Trophoblast cell (in vitro differentiated cells and primary cell): ENCODE data around the gene EXT2.

Source experiments
- DNase-seq, 2 donors: peaks; one replicate each; pipeline ENCODE4 v3.0.0-alpha.2; 2016
- H2AFZ ChIP-seq: 2 replicates; pipeline ENCODE4 v1.6.1; 2013; ENCODE audit warnings: low read length, moderate library complexity, mild to moderate bottlenecking; ENCODE audit not compliant: insufficient read depth, poor library complexity
- H2AK5ac ChIP-seq: 2 replicates; pipeline ENCODE4 v1.6.1; 2013; ENCODE audit warnings: mild to moderate bottlenecking, low read length
- H2BK120ac ChIP-seq: 2 replicates; pipeline ENCODE4 v1.6.1; 2013; ENCODE audit warnings: low read length, mild to moderate bottlenecking, moderate library complexity; ENCODE audit not compliant: insufficient read depth, poor library complexity
- H2BK12ac ChIP-seq: 2 replicates; pipeline ENCODE4 v1.6.1; 2013; ENCODE audit warnings: mild to moderate bottlenecking, low read length, moderate library complexity
- H2BK5ac ChIP-seq: 2 replicates; pipeline ENCODE4 v1.6.1; 2013; ENCODE audit warnings: low read length, low read depth, moderate library complexity, mild to moderate bottlenecking; ENCODE audit not compliant: poor library complexity
- H3K14ac ChIP-seq: 2 replicates; pipeline ENCODE4 v1.6.1; 2013; ENCODE audit warnings: mild to moderate bottlenecking, low read length
- H3K18ac ChIP-seq: 2 replicates; pipeline ENCODE4 v1.6.1; 2013; ENCODE audit warnings: mild to moderate bottlenecking, low read length
- H3K23ac ChIP-seq: 2 replicates; pipeline ENCODE4 v1.6.1; 2013; ENCODE audit warnings: low read length
- H3K27ac ChIP-seq: 2 replicates; pipeline ENCODE4 v1.5.1; 2013; ENCODE audit warnings: low read depth, mild to moderate bottlenecking, inconsistent platforms, low read length, moderate library complexity
- H3K27me3 ChIP-seq: 2 replicates; pipeline ENCODE4 v1.6.1; 2013; ENCODE audit warnings: inconsistent platforms, mild to moderate bottlenecking, low read length, moderate library complexity; ENCODE audit not compliant: insufficient read depth
- H3K36me3 ChIP-seq, 2 experiments: 1 replicate in 1 of 2; 2 replicates in 1 of 2; pipeline ENCODE4 v1.6.1; 2013; ENCODE audit warnings: low read length in 2 of 2, mild to moderate bottlenecking in 2 of 2, moderate library complexity in 1 of 2; ENCODE audit not compliant: insufficient read depth in 2 of 2, control insufficient read depth in 1 of 2
- H3K4ac ChIP-seq: 2 replicates; pipeline ENCODE4 v1.6.1; 2013; ENCODE audit warnings: low read depth, mild to moderate bottlenecking, low read length, moderate library complexity
- H3K4me1 ChIP-seq, 2 experiments: 1 replicate in 1 of 2; 2 replicates in 1 of 2; pipeline ENCODE4 v1.6.1; 2013; ENCODE audit warnings: low read length in 2 of 2, mild to moderate bottlenecking in 2 of 2, moderate library complexity in 1 of 2; ENCODE audit not compliant: insufficient read depth in 2 of 2, control insufficient read depth in 1 of 2
- H3K4me2 ChIP-seq: 2 replicates; pipeline ENCODE4 v1.6.1; 2013; ENCODE audit warnings: inconsistent platforms, mild to moderate bottlenecking, low read length, moderate library complexity
- H3K4me3 ChIP-seq: 2 replicates; pipeline ENCODE4 v1.5.1; 2013; ENCODE audit warnings: mild to moderate bottlenecking, low read depth, low read length, inconsistent platforms
- H3K79me1 ChIP-seq: one replicate; pipeline ENCODE4 v1.6.1; 2013; ENCODE audit warnings: low read length
- H3K79me2 ChIP-seq: 2 replicates; pipeline ENCODE4 v1.6.1; 2013; ENCODE audit warnings: low read length, mild to moderate bottlenecking; ENCODE audit not compliant: control insufficient read depth, insufficient read depth, poor library complexity
- H3K9ac ChIP-seq: 2 replicates; pipeline ENCODE4 v1.6.1; 2013; ENCODE audit warnings: mild to moderate bottlenecking, low read length
- H3K9me3 ChIP-seq: 2 replicates; pipeline ENCODE4 v1.6.1; 2013; ENCODE audit warnings: low read depth, mild to moderate bottlenecking, control low read depth, inconsistent platforms, low read length; ENCODE audit not compliant: insufficient read depth
- H4K12ac ChIP-seq: 2 replicates; pipeline ENCODE4 v1.6.1; 2013; ENCODE audit warnings: low read depth, mild to moderate bottlenecking, low read length, moderate library complexity
- H4K8ac ChIP-seq: 2 replicates; pipeline ENCODE4 v1.6.1; 2013; ENCODE audit warnings: low read depth, mild to moderate bottlenecking, low read length, moderate library complexity
- H4K91ac ChIP-seq: one replicate; pipeline ENCODE4 v1.6.1; 2013; ENCODE audit warnings: low read depth, mild to moderate bottlenecking, low read length, moderate library complexity
- WGBS: extraction: QIAGEN DNeasy Blood & Tissue Kit; methylation state at CpG from one replicate; pipeline ENCODE4 v1.1.7; 2013; ENCODE audit warnings: missing lambda C conversion rate; ENCODE audit not compliant: insufficient read length, insufficient coverage; ENCODE audit errors: extremely low coverage; 5-methylcytosine and 5-hydroxymethylcytosine counted together

EXT2 gene

GRCh38 chr11:44208976-44209603 is 113.6 kb downstream of the EXT2 start:
- Histone ChIP-seq H3K9me3 (no peaks in the 10 kb centered on the region), H2BK12ac (no peak overlapping the region), H3K4me3 (no peak overlapping the region), H3K23ac (no peak overlapping the region), H3K14ac (no peak overlapping the region), H2AK5ac (no peak overlapping the region), H3K4me1 (no peaks in the 10 kb centered on the region), H3K4ac (no peak overlapping the region), H3K4me2 (no peak overlapping the region), H4K8ac (no peak overlapping the region), H3K36me3 (no peaks in the 10 kb centered on the region), H3K79me2 (no peaks in the 10 kb centered on the region), H3K18ac (no peak overlapping the region), H3K27ac (no peak overlapping the region), H2BK120ac (no peak overlapping the region), H2BK5ac (no peak overlapping the region), H2AFZ (no peak overlapping the region), H4K91ac (no peak overlapping the region), H3K9ac (no peak overlapping the region), H4K12ac (no peak overlapping the region), H3K79me1 (no peaks in the 10 kb centered on the region), H3K27me3 (no peaks in the 10 kb centered on the region)
- DNase-seq = no peak
- WGBS = no CpG with 5 or more reads among the region's 2 CpGs

- Histone ChIP-seq H3K4me1 (no peaks in the 10 kb centered on the region), H2AFZ (no peak overlapping the region)
Measured at GRCh38 chr11:44212128-44212527, 116.7 kb downstream of the EXT2 start.

GRCh38 chr11:44213148-44213547 is 117.7 kb downstream of the EXT2 start:
- H3K4me3 ChIP-seq = no peak overlapping the region
- no peaks in the 10 kb centered on the region for H3K27me3 ChIP-seq
- H2BK120ac ChIP-seq = no peak overlapping the region
- no peak overlapping the region for H3K23ac ChIP-seq
- H3K14ac ChIP-seq = no peak overlapping the region
- H3K9me3 ChIP-seq = no peaks in the 10 kb centered on the region
- no peak overlapping the region for H3K4me2 ChIP-seq
- no peak overlapping the region for H4K8ac ChIP-seq
- no peak overlapping the region for H2BK12ac ChIP-seq
- H3K36me3 ChIP-seq = no peaks in the 10 kb centered on the region
- no peak overlapping the region for H3K9ac ChIP-seq
- H3K79me2 ChIP-seq = no peaks in the 10 kb centered on the region
- H3K4ac ChIP-seq = no peak overlapping the region
- no peak for DNase-seq
- no peak overlapping the region for H3K27ac ChIP-seq
- H2AK5ac ChIP-seq = no peak overlapping the region
- H3K18ac ChIP-seq = no peak overlapping the region
- no peak overlapping the region for H4K12ac ChIP-seq
- no peak overlapping the region for H4K91ac ChIP-seq
- no peak overlapping the region for H2AFZ ChIP-seq
- WGBS = no CpG with 5 or more reads among the region's 1 CpG
- no peaks in the 10 kb centered on the region for H3K79me1 ChIP-seq
- no peaks in the 10 kb centered on the region for H3K4me1 ChIP-seq
- H2BK5ac ChIP-seq = no peak overlapping the region

More at GRCh38 chr11:44212128-44212527, 116.7 kb downstream of the EXT2 start:
- Histone ChIP-seq H3K79me2 (no peaks in the 10 kb centered on the region), H4K12ac (no peak overlapping the region), H3K36me3 (no peaks in the 10 kb centered on the region), H3K79me1 (no peaks in the 10 kb centered on the region), H2BK5ac (no peak overlapping the region), H3K4me3 (no peak overlapping the region), H3K9ac (no peak overlapping the region), H3K4me2 (no peak overlapping the region), H2BK12ac (no peak overlapping the region), H4K91ac (no peak overlapping the region), H3K27me3 (no peaks in the 10 kb centered on the region), H4K8ac (no peak overlapping the region), H3K27ac (no peak overlapping the region), H2AK5ac (no peak overlapping the region), H3K14ac (no peak overlapping the region), H2BK120ac (no peak overlapping the region), H3K18ac (no peak overlapping the region), H3K9me3 (no peaks in the 10 kb centered on the region), H3K4ac (no peak overlapping the region), H3K23ac (no peak overlapping the region)
- WGBS = no CpG with 5 or more reads among the region's 6 CpGs
- no peak for DNase-seq

- Histone ChIP-seq H3K9me3 (no peaks in the 10 kb centered on the region), H3K4ac (no peak overlapping the region), H3K27ac (no peak overlapping the region), H3K79me2 (no peaks in the 10 kb centered on the region), H3K4me2 (no peak overlapping the region), H3K27me3 (no peaks in the 10 kb centered on the region), H2BK120ac (no peak overlapping the region), H3K14ac (no peak overlapping the region), H3K79me1 (no peaks in the 10 kb centered on the region), H3K4me3 (no peak overlapping the region), H2BK5ac (no peak overlapping the region), H3K23ac (no peak overlapping the region), H2BK12ac (no peak overlapping the region), H3K9ac (no peak overlapping the region), H4K8ac (no peak overlapping the region), H3K36me3 (no peaks in the 10 kb centered on the region), H4K12ac (no peak overlapping the region), H3K4me1 (peaks cover 2 to 6% of the 10 kb centered on the region in 2 experiments), H4K91ac (no peak overlapping the region), H3K18ac (no peak overlapping the region), H2AK5ac (no peak overlapping the region), H2AFZ (no peak overlapping the region)
- no peak for DNase-seq
- WGBS = no CpG with 5 or more reads among the region's 1 CpG
Measured at GRCh38 chr11:44217432-44217831, 122.0 kb downstream of the EXT2 start.
